RCC 7860 (cell line): ENCODE results near the gene TEX44.
"Not testable (repeated sequence)": the region's sequence is repeated elsewhere in the genome, so short reads cannot be mapped to it uniquely, and the experiment has no call there.

Source experiments
- DNase-seq: peaks from one replicate; pipeline ENCODE4 v3.0.0-alpha.2; 2015; ENCODE audit warnings: low spot score
- FAIRE-seq: peaks from 2 replicates; lab custom pipeline; 2012; peaks lifted over from hg19 to GRCh38; lab: Jason Lieb, UNC

Gene TEX44

GRCh38 chr2:231592636-231593145, at the start of gene TEX44:
TEX44 (plus strand) TSS chr2:231592864; CDS start chr2:231592952, 88 bp downstream.
- no peak for DNase-seq
- no peak for FAIRE-seq

- FAIRE-seq (peak; percentile 88), DNase-seq (peak; percentile 75)
Measured at GRCh38 chr2:231545105-231545902, 47.4 kb upstream of the TEX44 start.

- FAIRE-seq = no peak
- DNase-seq = no peak
Measured at GRCh38 chr2:231546014-231546715, 46.5 kb upstream of the TEX44 start.

GRCh38 chr2:231547315-231548110, 45.2 kb upstream of the TEX44 start:
- FAIRE-seq (no peak), DNase-seq (no peak)

- DNase-seq (no peak), FAIRE-seq (no peak)
Measured at GRCh38 chr2:231548752-231549151, 43.9 kb upstream of the TEX44 start.

- no peak for DNase-seq
- FAIRE-seq = no peak
Measured at GRCh38 chr2:231549446-231550239, 43.0 kb upstream of the TEX44 start.

- DNase-seq (no peak), FAIRE-seq (no peak)
Measured at GRCh38 chr2:231552752-231553151, 39.9 kb upstream of the TEX44 start.

- no peak for FAIRE-seq
- DNase-seq = no peak
Measured at GRCh38 chr2:231554327-231554726, 38.3 kb upstream of the TEX44 start.

GRCh38 chr2:231554748-231555545, 37.7 kb upstream of the TEX44 start:
- DNase-seq (no peak), FAIRE-seq (no peak)

GRCh38 chr2:231556496-231556895, 36.2 kb upstream of the TEX44 start:
- not testable (repeated sequence) for FAIRE-seq, DNase-seq

- no peak for DNase-seq
- no peak for FAIRE-seq
Measured at GRCh38 chr2:231556981-231557380, 35.7 kb upstream of the TEX44 start.

GRCh38 chr2:231557571-231558217, 35.0 kb upstream of the TEX44 start:
- DNase-seq (peak; percentile 54), FAIRE-seq (peak; percentile 48)

GRCh38 chr2:231563378-231563961, 29.2 kb upstream of the TEX44 start:
- DNase-seq (peak; percentile 19), FAIRE-seq (no peak)

GRCh38 chr2:231565887-231566594, 26.6 kb upstream of the TEX44 start:
- DNase-seq (no peak), FAIRE-seq (no peak)

- FAIRE-seq (no peak), DNase-seq (no peak)
Measured at GRCh38 chr2:231567159-231567558, 25.5 kb upstream of the TEX44 start.

GRCh38 chr2:231568098-231568784, 24.4 kb upstream of the TEX44 start:
- no peak for FAIRE-seq

GRCh38 chr2:231568785-231569435, 23.8 kb upstream of the TEX44 start:
- no peak for DNase-seq
- no peak for FAIRE-seq

More at GRCh38 chr2:231568098-231568784, 24.4 kb upstream of the TEX44 start:
- no peak for DNase-seq
